Retinal pigment epithelial cell (primary cell): ENCODE data around the gene CCR9.
"Not testable (repeated sequence)": the region's sequence is repeated elsewhere in the genome, so short reads cannot be mapped to it uniquely, and the experiment has no call there.

Experiments used
- DNase-seq: peaks from one replicate; pipeline ENCODE4 v3.0.0-alpha.2; 2010; ENCODE audit warnings: low read depth
- H3K4me3 ChIP-seq: 2 replicates; pipeline ENCODE4 v1.5.1; 2011; ENCODE audit warnings: mild to moderate bottlenecking, low read length, control low read depth, moderate library complexity
- TF ChIP-seq, protein P1 (sequence below): conservative IDR thresholded peaks from 2 replicates; pipeline ENCODE4 v1.5.1; 2011; ENCODE audit warnings: low read depth, low read length, control low read depth, inconsistent platforms

Gene CCR9

DNA sequence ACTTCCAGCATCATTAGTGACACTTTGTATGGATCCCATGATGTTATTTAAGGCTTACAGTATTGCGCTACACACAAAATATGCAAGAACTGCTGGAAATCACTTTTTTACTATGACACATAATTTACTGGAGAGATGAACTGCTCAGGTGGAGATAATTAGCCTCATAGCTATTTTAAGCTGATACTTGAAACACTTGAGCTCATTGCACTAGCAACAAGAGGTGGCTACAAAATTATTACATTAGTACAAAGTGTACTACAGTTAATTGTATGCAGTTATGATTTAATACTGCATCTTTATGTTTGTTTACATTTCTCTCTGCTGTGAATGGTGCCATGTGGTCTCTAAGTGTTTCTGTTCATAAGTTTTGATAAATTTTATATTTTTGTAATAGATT, 38.0 kb upstream of the CCR9 start:
- DNase-seq = no peak
- TF ChIP-seq, protein P1, sequence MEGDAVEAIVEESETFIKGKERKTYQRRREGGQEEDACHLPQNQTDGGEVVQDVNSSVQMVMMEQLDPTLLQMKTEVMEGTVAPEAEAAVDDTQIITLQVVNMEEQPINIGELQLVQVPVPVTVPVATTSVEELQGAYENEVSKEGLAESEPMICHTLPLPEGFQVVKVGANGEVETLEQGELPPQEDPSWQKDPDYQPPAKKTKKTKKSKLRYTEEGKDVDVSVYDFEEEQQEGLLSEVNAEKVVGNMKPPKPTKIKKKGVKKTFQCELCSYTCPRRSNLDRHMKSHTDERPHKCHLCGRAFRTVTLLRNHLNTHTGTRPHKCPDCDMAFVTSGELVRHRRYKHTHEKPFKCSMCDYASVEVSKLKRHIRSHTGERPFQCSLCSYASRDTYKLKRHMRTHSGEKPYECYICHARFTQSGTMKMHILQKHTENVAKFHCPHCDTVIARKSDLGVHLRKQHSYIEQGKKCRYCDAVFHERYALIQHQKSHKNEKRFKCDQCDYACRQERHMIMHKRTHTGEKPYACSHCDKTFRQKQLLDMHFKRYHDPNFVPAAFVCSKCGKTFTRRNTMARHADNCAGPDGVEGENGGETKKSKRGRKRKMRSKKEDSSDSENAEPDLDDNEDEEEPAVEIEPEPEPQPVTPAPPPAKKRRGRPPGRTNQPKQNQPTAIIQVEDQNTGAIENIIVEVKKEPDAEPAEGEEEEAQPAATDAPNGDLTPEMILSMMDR = no peak
- no peak overlapping the region for H3K4me3 ChIP-seq

DNA sequence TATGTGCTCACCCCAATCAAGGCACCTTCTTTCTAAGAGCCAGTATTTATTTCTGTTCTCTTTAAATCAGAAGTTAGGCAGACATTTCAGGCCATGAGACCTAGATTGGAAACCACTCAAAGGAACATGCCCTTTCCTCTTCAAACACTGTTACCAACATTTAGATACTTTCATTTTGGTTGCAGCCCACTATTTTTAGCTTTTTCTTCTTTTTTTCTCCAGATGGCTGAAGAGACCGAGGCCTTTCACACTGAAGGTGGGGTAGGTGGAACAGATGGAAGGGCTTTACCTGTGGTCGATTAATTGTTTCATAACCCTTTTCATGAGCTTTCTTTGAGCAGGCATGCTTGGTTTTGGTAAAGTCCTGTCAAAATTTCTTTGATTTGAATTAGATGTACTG, 33.5 kb upstream of the CCR9 start:
- TF ChIP-seq, protein P1 = no peak
- DNase-seq = no peak
- no peak overlapping the region for H3K4me3 ChIP-seq

DNA sequence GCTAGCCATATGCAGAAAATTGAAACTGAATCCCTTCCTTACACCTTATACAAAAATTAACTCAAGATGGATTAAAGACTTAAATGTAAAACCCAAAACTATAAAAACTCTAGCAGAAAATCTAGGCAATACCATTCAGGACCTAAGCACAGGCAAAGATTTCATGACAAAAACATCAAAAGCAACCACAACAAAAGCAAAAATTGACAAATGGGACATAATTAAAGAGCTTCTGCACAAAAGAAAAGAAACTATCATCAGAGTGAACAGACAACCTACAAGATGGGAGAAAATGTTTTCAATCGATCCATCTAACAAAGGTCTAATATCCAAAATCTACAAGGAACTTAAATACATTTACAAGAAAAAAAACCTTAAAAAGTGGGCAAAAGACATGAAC, 30.0 kb upstream of the CCR9 start:
- not testable (repeated sequence) for H3K4me3 ChIP-seq, DNase-seq

DNA sequence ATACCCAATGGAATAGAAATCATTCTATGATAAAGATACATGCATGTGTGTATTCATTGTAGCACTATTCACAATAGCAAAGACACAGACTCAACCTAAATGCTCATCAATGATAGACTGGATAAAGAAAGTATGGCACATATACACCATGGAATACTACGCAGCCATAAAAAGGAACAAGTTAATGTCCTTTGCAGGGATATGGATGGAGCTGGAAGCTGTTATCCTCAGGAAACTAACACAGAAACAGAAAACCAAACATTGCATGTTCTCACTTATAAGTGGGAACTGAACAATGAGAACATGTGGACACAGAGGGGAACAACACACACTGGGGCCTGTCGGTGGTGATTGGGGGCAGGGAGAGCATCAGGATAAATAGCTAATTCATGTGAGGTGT, 29.3 kb upstream of the CCR9 start:
- H3K4me3 ChIP-seq, DNase-seq: not testable (repeated sequence)

DNA sequence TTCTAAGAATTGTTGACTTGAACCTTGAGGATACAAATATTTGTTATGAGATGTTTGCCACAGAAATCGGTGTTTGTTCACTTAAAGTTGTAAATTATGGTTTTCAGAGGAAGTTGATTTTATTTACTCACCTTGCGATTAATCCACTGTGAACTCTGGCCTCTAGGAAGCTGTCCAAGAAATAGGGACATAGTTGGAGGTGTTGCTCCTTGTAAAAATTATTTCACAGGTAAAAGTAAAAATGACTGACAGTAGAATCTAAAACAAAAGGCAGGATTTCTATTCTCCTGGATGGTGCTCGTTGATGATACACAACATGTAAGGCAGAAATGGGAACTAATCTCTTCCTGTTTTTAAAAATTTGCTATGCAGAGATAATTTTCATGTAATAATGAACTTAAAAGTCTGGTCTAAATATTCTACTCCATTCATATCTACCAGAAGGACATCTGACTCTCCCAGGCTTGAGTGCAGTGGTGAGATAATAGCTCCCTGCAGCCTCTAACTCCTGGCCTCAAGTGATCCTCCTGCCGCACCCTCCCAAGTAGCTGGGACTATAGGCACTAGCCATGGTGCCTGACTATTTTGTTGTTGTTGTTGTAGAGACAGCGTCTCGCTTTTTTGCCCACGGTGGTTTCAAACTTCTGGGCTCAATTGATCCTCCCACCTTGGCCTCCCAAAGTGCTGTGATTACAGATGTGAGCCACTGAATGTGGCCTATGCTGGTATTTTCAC, 27.4 kb upstream of the CCR9 start:
- DNase-seq = no peak
- TF ChIP-seq, protein P1 = no peak
- H3K4me3 ChIP-seq = no peak overlapping the region

DNA sequence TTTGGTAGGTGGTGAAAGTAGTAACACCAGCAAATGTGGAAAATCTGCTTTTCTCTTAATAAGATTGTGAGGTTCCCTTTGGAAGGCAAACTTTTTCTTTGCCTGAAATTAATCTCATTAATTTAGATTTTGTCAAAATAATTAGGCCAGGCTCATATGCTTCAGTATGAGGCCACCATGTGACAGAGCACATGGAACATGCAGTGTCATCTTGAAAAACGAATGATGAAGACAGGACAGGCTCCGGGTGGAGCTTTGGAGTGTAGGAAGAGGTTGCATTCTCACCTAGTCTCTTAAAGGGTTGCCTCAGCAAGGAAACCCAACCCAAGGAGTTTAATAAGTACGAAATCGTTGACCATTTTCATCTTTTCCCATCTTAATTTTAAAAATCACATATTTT, 25.9 kb upstream of the CCR9 start:
- TF ChIP-seq, protein P1 = no peak
- H3K4me3 ChIP-seq = no peak overlapping the region
- no peak for DNase-seq

DNA sequence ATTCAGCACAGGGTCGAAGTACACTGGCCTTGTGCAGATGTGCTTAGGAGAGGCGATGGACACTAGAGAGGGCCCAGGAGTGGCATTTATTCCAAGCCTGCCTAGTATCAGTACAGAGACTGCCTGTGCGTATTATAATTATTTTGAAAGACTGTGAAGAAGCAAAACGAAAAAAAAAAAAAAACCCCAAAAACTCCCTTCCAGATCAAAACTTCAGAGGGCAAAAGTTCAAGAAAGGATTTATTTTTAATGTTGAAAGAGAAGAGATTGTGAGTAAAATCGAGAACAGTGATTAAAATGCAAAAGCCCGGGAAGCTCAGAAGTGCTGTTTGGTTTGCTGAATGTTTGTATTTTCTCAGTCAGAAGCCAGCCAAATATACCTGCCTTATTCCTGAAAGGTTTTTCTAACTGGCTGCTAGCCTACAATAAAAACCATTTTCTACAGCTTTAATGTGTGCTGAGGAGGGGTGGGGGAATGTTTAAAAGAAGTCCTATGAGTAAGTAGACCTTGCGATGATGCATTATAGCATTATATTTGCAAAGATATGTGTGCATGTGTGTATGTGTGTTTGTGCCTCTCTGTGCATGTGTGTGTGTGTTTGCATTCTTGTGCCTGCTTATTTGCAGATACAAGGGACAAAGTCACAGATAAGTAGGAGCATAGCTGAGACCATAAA, 25.2 kb upstream of the CCR9 start:
- DNase-seq = no peak
- H3K4me3 ChIP-seq = no peak overlapping the region
- TF ChIP-seq, protein P1 = no peak

DNA sequence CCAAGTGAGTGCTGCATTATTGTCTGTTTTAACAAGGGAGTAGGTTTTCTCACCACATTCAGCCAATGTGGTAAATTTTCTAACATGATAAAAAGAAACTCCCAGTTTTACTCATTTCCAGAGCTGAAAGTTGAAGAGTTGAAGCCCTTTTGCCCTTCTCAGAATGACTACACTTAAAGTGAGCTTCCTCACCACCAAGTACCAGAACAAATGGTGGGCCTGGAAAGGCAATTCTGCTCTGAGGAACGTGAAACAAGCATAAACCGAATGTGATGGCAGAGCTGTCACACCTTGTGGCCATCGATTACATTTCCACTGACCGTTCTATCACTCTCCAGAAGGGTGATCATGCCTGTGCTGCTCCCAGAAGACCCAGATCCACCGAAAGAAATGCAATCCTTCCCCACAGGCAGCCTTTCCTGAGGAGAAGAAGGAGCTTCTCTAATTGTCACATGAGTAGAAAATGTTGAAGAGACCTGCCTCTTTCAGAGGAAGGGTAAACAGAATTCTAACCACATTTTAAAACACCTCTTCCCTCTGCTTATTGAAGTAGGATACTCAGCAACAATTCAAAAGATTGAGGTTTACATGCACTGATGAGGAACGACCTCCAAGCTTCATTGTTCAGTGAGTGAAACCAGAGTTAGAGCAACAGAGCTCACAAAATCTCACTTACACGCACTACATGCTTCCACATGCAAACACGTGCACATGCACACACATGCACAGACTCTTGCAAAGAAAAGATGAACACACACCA, 21.4 kb upstream of the CCR9 start:
- TF ChIP-seq, protein P1 = no peak
- DNase-seq = no peak

More for the DNA sequence above, 21.4 kb upstream of the CCR9 start:
- H3K4me3 ChIP-seq = no peak overlapping the region
